Liver (tissue), 3 donors: ENCODE data around the gene TOMM7.

Experiments used
- EGR1 ChIP-seq, 2 donors: IDR thresholded peaks; 2 replicates each; pipeline ENCODE4 v1.6.1; 2016 to 2018; ENCODE audit warnings: antibody characterized with exemption in 2 of 2, low read depth in 2 of 2
- FOXA2 ChIP-seq: IDR thresholded peaks from 2 replicates; pipeline ENCODE4 v1.6.1; 2016; ENCODE audit warnings: antibody characterized with exemption
- GABPA ChIP-seq, 2 donors: IDR thresholded peaks in 1 of 2; conservative IDR thresholded peaks in 1 of 2; 2 replicates each; pipeline ENCODE4 v1.6.1; 2016; ENCODE audit warnings: antibody characterized with exemption in 2 of 2, mild to moderate bottlenecking in 1 of 2, moderate library complexity in 1 of 2
- RAD21 ChIP-seq, 2 donors: IDR thresholded peaks; 2 replicates each; pipeline ENCODE4 v1.6.1; 2016; ENCODE audit warnings: antibody characterized with exemption in 2 of 2, mild to moderate bottlenecking in 2 of 2
- SP1 ChIP-seq: IDR thresholded peaks from 2 replicates; pipeline ENCODE4 v1.6.1; 2018; ENCODE audit warnings: antibody characterized with exemption, mild to moderate bottlenecking
- TAF1 ChIP-seq: conservative IDR thresholded peaks from 2 replicates; pipeline ENCODE4 v1.6.1; 2016; ENCODE audit warnings: antibody characterized with exemption, mild to moderate bottlenecking
- TF ChIP-seq, protein P1 (sequence below): IDR thresholded peaks from 2 replicates; pipeline ENCODE4 v1.6.1; 2016; ENCODE audit warnings: antibody characterized with exemption
- TF ChIP-seq, protein P2 (sequence below): fragments of 150-350 bp; IDR thresholded peaks from 2 replicates; pipeline ENCODE4 v1.5.1; 2017; ENCODE audit warnings: improper control_type of control experiment, low read depth, low read length; ENCODE audit not compliant: missing input control
- donor health status: healthy.
- donor health status: healthy.

- TF ChIP-seq, protein P1, sequence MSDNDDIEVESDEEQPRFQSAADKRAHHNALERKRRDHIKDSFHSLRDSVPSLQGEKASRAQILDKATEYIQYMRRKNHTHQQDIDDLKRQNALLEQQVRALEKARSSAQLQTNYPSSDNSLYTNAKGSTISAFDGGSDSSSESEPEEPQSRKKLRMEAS, result no peak
- TF ChIP-seq, protein P2, sequence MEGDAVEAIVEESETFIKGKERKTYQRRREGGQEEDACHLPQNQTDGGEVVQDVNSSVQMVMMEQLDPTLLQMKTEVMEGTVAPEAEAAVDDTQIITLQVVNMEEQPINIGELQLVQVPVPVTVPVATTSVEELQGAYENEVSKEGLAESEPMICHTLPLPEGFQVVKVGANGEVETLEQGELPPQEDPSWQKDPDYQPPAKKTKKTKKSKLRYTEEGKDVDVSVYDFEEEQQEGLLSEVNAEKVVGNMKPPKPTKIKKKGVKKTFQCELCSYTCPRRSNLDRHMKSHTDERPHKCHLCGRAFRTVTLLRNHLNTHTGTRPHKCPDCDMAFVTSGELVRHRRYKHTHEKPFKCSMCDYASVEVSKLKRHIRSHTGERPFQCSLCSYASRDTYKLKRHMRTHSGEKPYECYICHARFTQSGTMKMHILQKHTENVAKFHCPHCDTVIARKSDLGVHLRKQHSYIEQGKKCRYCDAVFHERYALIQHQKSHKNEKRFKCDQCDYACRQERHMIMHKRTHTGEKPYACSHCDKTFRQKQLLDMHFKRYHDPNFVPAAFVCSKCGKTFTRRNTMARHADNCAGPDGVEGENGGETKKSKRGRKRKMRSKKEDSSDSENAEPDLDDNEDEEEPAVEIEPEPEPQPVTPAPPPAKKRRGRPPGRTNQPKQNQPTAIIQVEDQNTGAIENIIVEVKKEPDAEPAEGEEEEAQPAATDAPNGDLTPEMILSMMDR, result no peak
- TF ChIP-seq FOXA2, result no peak
- TF ChIP-seq SP1, result no peak
- no peak for TF ChIP-seq TAF1
- TF ChIP-seq EGR1 (IDR thresholded peaks at IDR 0.05; ENCODE audit: low read depth in 2 of 2), result no peak
- TF ChIP-seq RAD21 (IDR thresholded peaks at IDR 0.05), result no peak
- no peak for TF ChIP-seq GABPA (IDR thresholded peaks at IDR 0.05 in 1 of 2, conservative IDR thresholded peaks at IDR 0.05 in 1 of 2)
These were observed 44.9 kb upstream of the TOMM7 start for GRCh38 chr7:22867589-22867988.
